IMR-90 (cell line): ENCODE data around the gene FNDC3B. TPM values are rescaled to one million over a fixed set of nuclear protein-coding genes. Genes with fewer than 3 reads are reported as not detected.

Source experiments
- ATAC-seq: fragments of 200-7000 bp; cut with Tn5 transposase; 2 replicates; pipeline ENCODE4 v1.9.1; 2020; ENCODE audit warnings: low read depth, mild to moderate bottlenecking, moderate library complexity
- BruUV-seq: library from RNA; stranded (reverse); fragments of 400-500 nt; replicated peaks from 2 replicates; lab custom pipeline; 2021; lab: Mats Ljungman, UMichigan
- CTCF ChIA-PET: fragments of 300-600 bp; formaldehyde crosslinking; extraction: SDS; loops from one replicate; lab custom pipeline; 2021; ENCODE audit warnings: antibody characterized with exemption; lab: Yijun Ruan, JAX
- POLR2A ChIA-PET: fragments of 300-600 bp; sonication (Branson Sonifier 250); formaldehyde crosslinking; loops from one replicate; lab custom pipeline; 2022; ENCODE audit warnings: antibody characterized with exemption; ENCODE audit not compliant: unreplicated experiment; lab: Charles Lee
- DNase-seq: peaks from one replicate; pipeline ENCODE4 v3.0.0; 2013
- H2AFZ ChIP-seq: replicated peaks from 2 replicates; pipeline ENCODE3; 2013; ENCODE audit warnings: low read length, mild to moderate bottlenecking; ENCODE audit not compliant: poor library complexity
- H2AK5ac ChIP-seq: 2 replicates; pipeline ENCODE4 v1.6.1; 2013; ENCODE audit warnings: low read depth, low read length, inconsistent platforms
- H2AK9ac ChIP-seq: replicated peaks from 2 replicates; pipeline ENCODE3; 2013; ENCODE audit warnings: mild to moderate bottlenecking, low read depth, low read length, moderate library complexity; ENCODE audit not compliant: poor library complexity
- H2BK120ac ChIP-seq: 2 replicates; pipeline ENCODE4 v1.6.1; 2013; ENCODE audit warnings: low read depth, low read length, inconsistent platforms
- H2BK15ac ChIP-seq: 3 replicates; pipeline ENCODE4 v1.6.1; 2013; ENCODE audit warnings: low read depth, low read length, inconsistent platforms
- H2BK20ac ChIP-seq: 2 replicates; pipeline ENCODE4 v1.6.1; 2013; ENCODE audit warnings: low read depth, mild to moderate bottlenecking, inconsistent platforms, low read length, moderate library complexity
- H2BK5ac ChIP-seq: 2 replicates; pipeline ENCODE4 v1.6.1; 2013; ENCODE audit warnings: mild to moderate bottlenecking, low read depth, low read length, inconsistent platforms; ENCODE audit not compliant: poor library complexity, severe bottlenecking
- H3K14ac ChIP-seq: replicated peaks from 2 replicates; pipeline ENCODE4 v1.6.1; 2013; ENCODE audit warnings: low read depth, low read length, inconsistent platforms
- H3K18ac ChIP-seq: 2 replicates; pipeline ENCODE4 v1.6.1; 2013; ENCODE audit warnings: low read depth, low read length, control low read depth
- H3K23ac ChIP-seq: 2 replicates; pipeline ENCODE4 v1.6.1; 2013; ENCODE audit warnings: low read depth, low read length, inconsistent platforms
- H3K27ac ChIP-seq: 2 replicates; pipeline ENCODE4 v1.5.1; 2013; ENCODE audit warnings: mild to moderate bottlenecking, control low read depth, low read length; ENCODE audit not compliant: insufficient read depth
- H3K27me3 ChIP-seq: 2 replicates; pipeline ENCODE4 v1.6.1; 2013; ENCODE audit warnings: low read length; ENCODE audit not compliant: control insufficient read depth, insufficient read depth
- H3K36me3 ChIP-seq: 2 replicates; pipeline ENCODE4 v1.6.1; 2013; ENCODE audit warnings: low read length, mixed read lengths; ENCODE audit not compliant: control insufficient read depth, insufficient read depth
- H3K4ac ChIP-seq: 2 replicates; pipeline ENCODE4 v1.6.1; 2013; ENCODE audit warnings: low read depth, low read length, inconsistent platforms
- H3K4me1 ChIP-seq: 2 replicates; pipeline ENCODE4 v1.6.1; 2013; ENCODE audit warnings: low read length, mixed read lengths; ENCODE audit not compliant: control insufficient read depth, insufficient read depth
- H3K4me2 ChIP-seq: 2 replicates; pipeline ENCODE4 v1.6.1; 2013; ENCODE audit warnings: low read depth, mild to moderate bottlenecking, control low read depth, low read length, moderate library complexity
- H3K4me3 ChIP-seq: 2 replicates; pipeline ENCODE4 v1.5.1; 2013; ENCODE audit warnings: low read depth, mild to moderate bottlenecking, control low read depth, low read length, moderate library complexity; ENCODE audit not compliant: insufficient read depth
- H3K56ac ChIP-seq: 2 replicates; pipeline ENCODE4 v1.6.1; 2013; ENCODE audit warnings: low read length, inconsistent platforms; ENCODE audit not compliant: insufficient read depth; ENCODE audit errors: extremely low read depth
- H3K79me1 ChIP-seq, 2 experiments: 2 replicates each; pipeline ENCODE4 v1.6.1; 2013; ENCODE audit warnings: low read length in 2 of 2, inconsistent platforms in 1 of 2, low read depth in 1 of 2
- H3K9ac ChIP-seq: 2 replicates; pipeline ENCODE4 v1.6.1; 2013; ENCODE audit warnings: low read depth, low read length, control low read depth
- H3K9me1 ChIP-seq: 2 replicates; pipeline ENCODE4 v1.6.1; 2013; ENCODE audit warnings: low read length, inconsistent platforms; ENCODE audit not compliant: insufficient read depth
- H3K9me3 ChIP-seq: 2 replicates; pipeline ENCODE4 v1.6.1; 2013; ENCODE audit warnings: low read length; ENCODE audit not compliant: control insufficient read depth, insufficient read depth
- H4K20me1 ChIP-seq: 2 replicates; pipeline ENCODE4 v1.6.1; 2013; ENCODE audit warnings: low read length, inconsistent platforms; ENCODE audit not compliant: insufficient read depth
- H4K5ac ChIP-seq: 2 replicates; pipeline ENCODE4 v1.6.1; 2013; ENCODE audit warnings: mild to moderate bottlenecking, low read depth, low read length, control low read depth
- H4K8ac ChIP-seq, 2 experiments: 2 replicates each; pipeline ENCODE4 v1.6.1; 2013; ENCODE audit warnings: low read depth in 2 of 2, low read length in 2 of 2, control low read depth in 1 of 2, inconsistent platforms in 1 of 2
- H4K91ac ChIP-seq: 2 replicates; pipeline ENCODE4 v1.6.1; 2013; ENCODE audit warnings: low read depth, low read length, inconsistent platforms; ENCODE audit not compliant: insufficient read depth
- CEBPB ChIP-seq: IDR thresholded peaks from 2 replicates; pipeline ENCODE4 v1.6.1; 2012; ENCODE audit warnings: low read depth, low read length, improper control_type of control experiment
- ELK1 ChIP-seq: fragments of 150-350 bp; IDR thresholded peaks from 2 replicates; pipeline ENCODE4 v1.6.1; 2016; ENCODE audit warnings: low read depth, mild to moderate bottlenecking, low read length, moderate library complexity, borderline replicate concordance
- MXI1 ChIP-seq: IDR thresholded peaks from 2 replicates; pipeline ENCODE4 v1.6.1; 2012; ENCODE audit warnings: low read depth, mild to moderate bottlenecking, low read length, moderate library complexity, borderline replicate concordance
- RAD21 ChIP-seq: IDR thresholded peaks from 2 replicates; pipeline ENCODE4 v1.6.1; 2012; ENCODE audit warnings: low read length, improper control_type of control experiment
- RFX5 ChIP-seq: IDR thresholded peaks from 2 replicates; pipeline ENCODE4 v1.8.0; 2012; ENCODE audit warnings: low read depth, mild to moderate bottlenecking, low read length, moderate library complexity
- USF2 ChIP-seq: fragments of 150-350 bp; IDR thresholded peaks from 2 replicates; pipeline ENCODE4 v1.6.1; 2017; ENCODE audit warnings: mild to moderate bottlenecking, antibody characterized with exemption, low read length, low read depth
- WGBS, 2 experiments: methylation state at CpG; one replicate each; pipeline versions ENCODE4 v1.1.5 to v1.1.7; 2013; ENCODE audit warnings: missing lambda C conversion rate in 2 of 2; ENCODE audit not compliant: insufficient read length in 1 of 2; ENCODE audit errors: extremely low coverage in 2 of 2; 5-methylcytosine and 5-hydroxymethylcytosine counted together
- dilution Hi-C: fragments of 300-500 bp; cut with HindIII; formaldehyde crosslinking; loops from one replicate; pipeline ENCODE4 v1.14.3; 2018; ENCODE audit warnings: low sequenced_read_pairs; ENCODE audit not compliant: unreplicated experiment
- in situ Hi-C: fragments of 300-500 bp; cut with MboI; formaldehyde crosslinking; loops from 3 replicates; pipeline ENCODE4 v1.14.3; 2019; ENCODE audit warnings: low sequenced_read_pairs, inconsistent platforms, mixed read lengths
- intact Hi-C: fragments of 100-400 bp; cut with micrococcal nuclease; formaldehyde crosslinking; loops from 2 replicates; pipeline ENCODE4 v1.10.0; 2022
- polyA plus RNA-seq, 3 experiments: library from polyadenylated mRNA; depleted of rRNA; stranded (reverse); fragments of >200 nt; gene quantifications; 2 replicates each; pipeline ENCODE4 v1.2.3, GENCODE V29; 2012; ENCODE audit warnings: low replicate concordance in 1 of 3
- total RNA-seq: library from RNA; depleted of rRNA; stranded (reverse); fragments of >200 nt; gene quantifications from 2 replicates; pipeline ENCODE4 v1.2.3, GENCODE V29; 2012

FNDC3B gene
- total and polyA plus RNA-seq, 2 of the 4 experiments (the other 2 are of a cell fraction) = 23.9 to 150 TPM

GRCh38 chr3:172329070-172329469, 289.7 kb downstream of the FNDC3B start:
- BruUV-seq = no TSS peak
- Histone ChIP-seq H3K27me3 (no peaks in the 10 kb centered on the region), H4K91ac (no peak overlapping the region), H2AFZ (no peak overlapping the region), H2AK9ac (no peak overlapping the region), H3K4me1 (0 out of 2 replicates have a peak, but pooled peaks cover 4% of the 10 kb centered on the region), H3K4me3 (no peak overlapping the region), H3K9me1 (peaks cover 17% of the 10 kb centered on the region), H3K4me2 (no peak overlapping the region), H4K8ac (no peak overlapping the region), H3K4ac (no peak overlapping the region), H4K20me1 (peaks cover 16% of the 10 kb centered on the region; the same call in 1 of the 2 replicates), H3K23ac (no peak overlapping the region), H3K27ac (no peak overlapping the region), H3K14ac (no peak overlapping the region), H2AK5ac (no peak overlapping the region), H4K5ac (no peak overlapping the region), H3K79me1 (peaks cover 36 to 64% of the 10 kb centered on the region in 2 experiments), H2BK15ac (no peak overlapping the region), H3K9me3 (no peaks in the 10 kb centered on the region), H3K18ac (no peak overlapping the region), H2BK5ac (no peak overlapping the region), H3K9ac (no peak overlapping the region), H2BK20ac (no peak overlapping the region), H2BK120ac (no peak overlapping the region), H3K36me3 (peaks cover 51% of the 10 kb centered on the region), H3K56ac (no peak overlapping the region)
- in situ Hi-C loops (loop anchor here (25.0 kb wide), 1 partner anchor 692 kb away; no protein-coding TSS in a partner anchor), intact Hi-C loops (no loop called here), dilution Hi-C loops (no loop called here)
- POLR2A ChIA-PET = no interaction called here
- ATAC-seq (no peak), DNase-seq (no peak)
- no peak for TF ChIP-seq MXI1
- TF ChIP-seq ELK1 = no peak
- no peak for TF ChIP-seq RAD21
- TF ChIP-seq USF2 = no peak
- TF ChIP-seq CEBPB = no peak
- TF ChIP-seq RFX5 = no peak
- CTCF ChIA-PET = interaction anchor here (0.8 kb wide), 1 partner anchor 11 kb away, joined by 3 read pairs; no protein-coding TSS in a partner anchor
- no CpG with 5 or more reads among the region's 2 CpGs for WGBS, 2 experiments
